ENCODE measurements around the gene LRRC4C.

Gene LRRC4C

GRCh38 chr11:41399323-41399722, 60.1 kb downstream of the LRRC4C start:
- no peak for ATAC-seq (replicated peaks)
- no peak for DNase-seq
- no peaks in the 10 kb centered on the region for H3K4me1 Mint-ChIP-seq
- H3K4me3 Mint-ChIP-seq, result no peak overlapping the region
- no peak overlapping the region for H3K27ac Mint-ChIP-seq
- H3K9me3 Mint-ChIP-seq, result no peaks in the 10 kb centered on the region
- H3K27me3 Mint-ChIP-seq, result no peaks in the 10 kb centered on the region
- H3K36me3 Mint-ChIP-seq, result no peaks in the 10 kb centered on the region

DNA sequence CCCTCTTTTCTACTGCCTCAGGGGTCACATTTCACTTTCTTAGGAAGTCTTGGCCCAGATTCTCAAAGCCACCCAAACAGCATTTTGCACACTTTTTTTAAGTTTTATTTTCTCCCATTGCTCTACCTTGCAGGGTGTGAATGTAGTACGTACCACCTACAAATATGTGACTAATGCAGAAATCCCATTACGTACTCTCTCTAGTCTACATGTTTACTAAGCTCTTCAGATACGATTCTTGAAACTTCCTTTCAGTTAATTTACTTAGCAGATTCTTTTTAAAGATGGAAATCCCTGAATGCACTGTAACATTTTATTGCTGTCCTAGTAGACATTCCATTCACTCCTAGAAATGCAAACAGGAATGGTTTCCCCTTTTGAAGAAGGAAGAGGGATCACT, 61.3 kb downstream of the LRRC4C start:
- Mint-ChIP-seq H3K4me3 (no peak overlapping the region), H3K36me3 (no peaks in the 10 kb centered on the region), H3K9me3 (no peaks in the 10 kb centered on the region), H3K27ac (no peak overlapping the region), H3K27me3 (no peaks in the 10 kb centered on the region), H3K4me1 (no peaks in the 10 kb centered on the region)
- DNase-seq (no peak), ATAC-seq (replicated peaks) (no peak)

- no peak for ATAC-seq (replicated peaks)
- no peaks in the 10 kb centered on the region for H3K9me3 Mint-ChIP-seq
- H3K4me1 Mint-ChIP-seq, result no peaks in the 10 kb centered on the region
- H3K27me3 Mint-ChIP-seq, result no peaks in the 10 kb centered on the region
- no peaks in the 10 kb centered on the region for H3K36me3 Mint-ChIP-seq
- DNase-seq, result no peak
- no peak overlapping the region for H3K4me3 Mint-ChIP-seq
- no peak overlapping the region for H3K27ac Mint-ChIP-seq
Observed at GRCh38 chr11:41394521-41395195, 64.8 kb downstream of the LRRC4C start.

DNA sequence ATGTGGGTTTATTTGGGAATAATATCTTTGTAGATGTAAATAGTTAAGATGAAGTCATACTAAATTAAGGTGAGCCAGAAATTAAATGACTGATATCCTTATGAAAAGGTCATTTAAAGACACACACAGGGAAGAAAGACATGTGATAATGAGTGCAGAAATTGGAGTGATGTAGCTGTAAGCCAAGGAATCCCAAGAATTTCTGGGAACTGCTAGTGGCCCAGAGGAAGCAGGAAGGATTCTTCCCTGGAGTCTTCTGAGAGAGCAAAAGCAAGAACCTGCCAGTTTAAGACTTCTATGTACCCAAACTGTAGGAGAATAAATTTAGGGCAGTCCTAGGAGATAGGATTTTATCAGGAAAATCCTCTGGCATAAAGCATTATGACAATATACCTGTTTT, 66.9 kb downstream of the LRRC4C start:
- no peak for DNase-seq
- Mint-ChIP-seq H3K36me3 (no peaks in the 10 kb centered on the region), H3K4me3 (no peak overlapping the region), H3K4me1 (no peaks in the 10 kb centered on the region), H3K27ac (no peak overlapping the region), H3K9me3 (no peaks in the 10 kb centered on the region), H3K27me3 (no peaks in the 10 kb centered on the region)
- no peak for ATAC-seq (replicated peaks)

DNA sequence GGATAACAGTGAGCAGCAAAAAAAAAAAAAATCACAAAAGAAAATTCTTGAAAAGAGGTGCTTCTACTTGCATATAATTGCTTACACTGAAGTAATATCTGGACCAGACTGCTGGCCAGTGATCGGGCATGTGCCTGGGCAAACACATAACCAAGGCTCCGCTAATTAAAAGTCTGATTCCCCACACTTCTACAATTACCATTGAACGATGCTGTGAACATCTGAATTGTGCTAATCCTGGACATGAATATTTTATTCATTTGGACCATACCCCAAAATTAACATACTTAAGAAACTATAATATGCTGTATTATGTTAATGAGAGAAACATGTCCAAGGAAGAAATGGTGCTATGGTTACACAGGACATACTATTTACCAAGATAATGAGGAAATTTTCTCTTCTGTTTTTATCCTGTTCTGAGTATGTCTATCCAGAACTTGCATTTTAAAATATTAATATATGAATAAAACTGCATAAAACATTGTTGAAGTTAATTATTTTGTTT, 69.8 kb downstream of the LRRC4C start:
- Mint-ChIP-seq H3K4me3 (no peak overlapping the region), H3K9me3 (no peaks in the 10 kb centered on the region), H3K27me3 (no peaks in the 10 kb centered on the region), H3K36me3 (no peaks in the 10 kb centered on the region), H3K4me1 (no peaks in the 10 kb centered on the region), H3K27ac (no peak overlapping the region)
- DNase-seq (no peak), ATAC-seq (replicated peaks) (no peak)

DNA sequence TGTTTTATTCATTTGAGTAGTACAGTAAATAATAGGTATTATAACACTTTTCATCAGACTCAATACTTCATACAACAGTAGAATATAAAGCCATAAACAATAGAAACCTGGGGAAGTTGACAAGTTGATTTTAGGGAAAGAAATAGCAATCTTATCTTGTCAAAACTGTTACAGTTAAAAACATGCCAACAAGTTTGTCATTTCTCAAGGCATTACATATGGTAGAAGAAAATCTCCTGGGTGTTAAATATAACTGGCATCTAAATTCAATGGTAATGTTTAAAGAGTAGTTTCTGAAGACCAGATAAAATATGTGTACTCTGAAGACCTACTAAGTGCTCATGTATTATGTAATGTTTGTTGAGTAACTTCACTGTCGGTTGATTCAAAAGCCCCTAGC, 75.1 kb downstream of the LRRC4C start:
- H3K9me3 Mint-ChIP-seq, result no peaks in the 10 kb centered on the region

DNA sequence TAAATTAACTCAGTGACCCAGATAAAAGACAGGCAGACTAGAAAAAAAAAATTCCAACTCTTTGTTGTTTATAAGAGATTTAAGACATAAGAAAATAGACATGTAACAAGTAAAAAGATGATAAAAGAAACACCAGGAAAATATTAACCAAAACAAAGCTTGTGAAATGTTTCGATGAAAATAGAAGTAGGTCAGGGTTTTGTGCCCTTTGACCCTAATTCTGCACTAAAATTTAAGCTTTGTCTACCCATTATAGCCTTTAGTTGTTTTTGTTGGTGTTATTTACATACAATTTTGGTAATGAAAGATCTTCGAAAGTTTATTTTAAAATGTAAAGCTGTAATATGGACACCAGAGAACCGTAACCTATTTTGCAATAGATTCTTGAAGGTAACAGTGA, 75.7 kb downstream of the LRRC4C start:
- H3K4me1 Mint-ChIP-seq, result no peaks in the 10 kb centered on the region
- no peak overlapping the region for H3K27ac Mint-ChIP-seq
- H3K36me3 Mint-ChIP-seq, result no peaks in the 10 kb centered on the region
- no peaks in the 10 kb centered on the region for H3K27me3 Mint-ChIP-seq
- DNase-seq, result no peak
- ATAC-seq (replicated peaks), result no peak
- no peaks in the 10 kb centered on the region for H3K9me3 Mint-ChIP-seq
- no peak overlapping the region for H3K4me3 Mint-ChIP-seq

More for the DNA sequence above, 75.1 kb downstream of the LRRC4C start:
- H3K36me3 Mint-ChIP-seq, result no peaks in the 10 kb centered on the region
- H3K4me1 Mint-ChIP-seq, result no peaks in the 10 kb centered on the region
- DNase-seq, result no peak
- H3K4me3 Mint-ChIP-seq, result no peak overlapping the region
- no peak overlapping the region for H3K27ac Mint-ChIP-seq
- no peak for ATAC-seq (replicated peaks)
- no peaks in the 10 kb centered on the region for H3K27me3 Mint-ChIP-seq

GRCh38 chr11:41382927-41383326, 76.5 kb downstream of the LRRC4C start:
- Mint-ChIP-seq H3K9me3 (no peaks in the 10 kb centered on the region), H3K27me3 (no peaks in the 10 kb centered on the region), H3K4me1 (no peaks in the 10 kb centered on the region), H3K36me3 (no peaks in the 10 kb centered on the region), H3K27ac (no peak overlapping the region), H3K4me3 (no peak overlapping the region)
- ATAC-seq (replicated peaks) (no peak), DNase-seq (no peak)

GRCh38 chr11:41379084-41379483, 80.4 kb downstream of the LRRC4C start:
- Mint-ChIP-seq H3K4me1 (no peaks in the 10 kb centered on the region), H3K4me3 (no peak overlapping the region), H3K9me3 (no peaks in the 10 kb centered on the region), H3K27me3 (no peaks in the 10 kb centered on the region), H3K27ac (no peak overlapping the region), H3K36me3 (no peaks in the 10 kb centered on the region)
- DNase-seq, result no peak
- ATAC-seq (replicated peaks), result no peak

- Mint-ChIP-seq H3K4me3 (no peak overlapping the region), H3K27ac (no peak overlapping the region), H3K27me3 (no peaks in the 10 kb centered on the region), H3K9me3 (no peaks in the 10 kb centered on the region), H3K36me3 (no peaks in the 10 kb centered on the region), H3K4me1 (no peaks in the 10 kb centered on the region)
- no peak for ATAC-seq (replicated peaks)
- no peak for DNase-seq
Observed at GRCh38 chr11:41377709-41378394, 81.6 kb downstream of the LRRC4C start.

GRCh38 chr11:41351825-41352224, 107.6 kb downstream of the LRRC4C start:
- DNase-seq, result no peak
- H3K4me1 Mint-ChIP-seq, result no peaks in the 10 kb centered on the region
- H3K27ac Mint-ChIP-seq, result no peak overlapping the region
- H3K36me3 Mint-ChIP-seq, result no peaks in the 10 kb centered on the region
- peaks cover 0 to 10% of the 10 kb centered on the region in 2 donors for H3K9me3 Mint-ChIP-seq
- no peak for ATAC-seq (replicated peaks)
- H3K27me3 Mint-ChIP-seq, result no peaks in the 10 kb centered on the region
- H3K4me3 Mint-ChIP-seq, result no peak overlapping the region

DNA sequence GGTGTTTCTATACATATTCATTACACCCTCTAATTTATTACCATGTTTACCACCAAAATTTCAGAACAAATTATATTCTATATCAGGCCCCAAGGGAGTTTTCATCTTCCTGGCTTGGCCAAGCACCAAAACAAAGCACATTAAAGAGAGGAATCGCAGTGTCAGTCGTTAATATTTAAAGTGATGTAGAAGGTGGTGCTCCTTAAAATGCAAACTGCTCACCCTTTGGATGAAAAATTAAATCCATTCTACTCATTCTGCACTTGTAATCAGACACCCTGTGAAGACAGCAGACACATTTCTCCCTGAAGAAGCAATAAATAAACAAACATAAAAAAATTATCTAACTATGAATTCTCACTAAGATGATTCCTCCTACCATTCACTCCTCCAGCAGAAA, 113.4 kb downstream of the LRRC4C start:
- H3K27ac Mint-ChIP-seq, result no peak overlapping the region
- H3K27me3 Mint-ChIP-seq, result no peaks in the 10 kb centered on the region
- DNase-seq, result no peak
- no peak overlapping the region for H3K4me3 Mint-ChIP-seq
- H3K9me3 Mint-ChIP-seq, result peaks cover 0 to 5% of the 10 kb centered on the region in 2 donors
- ATAC-seq (replicated peaks), result no peak
- no peaks in the 10 kb centered on the region for H3K36me3 Mint-ChIP-seq
- no peaks in the 10 kb centered on the region for H3K4me1 Mint-ChIP-seq

DNA sequence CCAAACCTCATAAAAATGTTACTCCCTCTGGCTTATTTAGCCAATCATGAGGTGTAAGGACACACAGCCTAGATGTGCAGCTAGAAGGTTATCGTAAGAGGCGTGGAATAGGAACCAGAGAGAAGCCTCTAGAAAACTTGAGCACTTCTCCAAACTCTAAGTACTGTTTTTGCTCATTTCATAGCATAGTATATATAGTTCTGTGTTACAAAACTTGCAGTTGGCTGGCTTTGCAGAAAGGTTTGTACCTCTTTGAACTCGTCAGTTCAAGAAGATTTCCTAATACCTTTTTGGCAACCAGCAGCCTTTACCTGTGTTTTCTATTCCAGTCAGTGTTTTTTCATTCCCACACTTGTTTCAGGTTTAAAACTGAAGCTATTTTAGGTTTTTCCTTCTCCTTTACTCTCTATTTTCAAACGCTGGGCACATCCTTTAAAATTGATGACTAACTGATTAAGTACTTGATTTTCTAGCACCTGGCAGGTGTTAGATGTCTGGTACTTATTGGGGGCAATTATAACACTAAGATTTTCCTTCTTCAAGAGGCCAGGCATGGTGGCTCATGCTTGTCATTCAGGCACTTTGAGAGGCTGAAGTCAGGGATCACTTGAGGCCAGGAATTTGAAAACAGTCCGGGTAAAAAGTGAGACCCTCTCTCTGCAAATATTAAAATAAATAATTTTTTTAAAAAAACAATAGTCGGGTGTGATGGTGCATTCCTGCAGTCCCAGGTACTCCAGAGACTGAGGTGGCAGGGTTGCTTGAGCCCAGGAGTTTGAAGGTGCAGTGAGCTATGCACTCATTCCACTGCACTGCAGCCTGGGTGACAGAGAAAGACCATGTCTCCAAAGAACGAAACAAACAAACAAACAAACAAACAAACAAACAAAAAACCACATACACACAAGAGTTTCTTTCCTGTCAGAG, 125.2 kb downstream of the LRRC4C start:
- no peak for ATAC-seq (replicated peaks)
- H3K27ac Mint-ChIP-seq, result no peak overlapping the region
- no peak for DNase-seq
- no peak overlapping the region for H3K4me3 Mint-ChIP-seq
- no peaks in the 10 kb centered on the region for H3K4me1 Mint-ChIP-seq
- no peaks in the 10 kb centered on the region for H3K36me3 Mint-ChIP-seq
- H3K9me3 Mint-ChIP-seq, result peaks cover 1 to 8% of the 10 kb centered on the region in 2 donors
- H3K27me3 Mint-ChIP-seq, result no peaks in the 10 kb centered on the region

DNA sequence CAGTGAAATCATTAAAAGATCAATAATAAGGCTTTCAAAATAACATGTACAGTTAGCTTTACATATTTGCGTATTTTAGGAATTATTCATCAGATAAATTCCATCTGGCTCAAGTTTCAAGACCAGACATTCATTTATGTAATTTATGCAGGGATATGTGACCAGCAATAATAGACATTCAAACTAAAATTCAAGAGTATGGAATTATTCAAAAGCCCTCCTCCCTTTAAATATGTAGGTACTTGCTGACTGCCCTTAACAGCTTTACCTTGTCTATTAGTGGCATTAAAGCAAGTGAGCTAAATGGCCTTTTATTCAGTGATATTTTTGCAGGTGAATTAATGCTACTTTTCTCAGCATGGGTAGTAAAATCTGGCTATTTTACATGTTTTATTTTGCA, 126.1 kb downstream of the LRRC4C start:
- Mint-ChIP-seq H3K9me3 (peaks cover 1 to 7% of the 10 kb centered on the region in 2 donors), H3K4me3 (no peak overlapping the region), H3K27me3 (no peaks in the 10 kb centered on the region), H3K36me3 (no peaks in the 10 kb centered on the region), H3K4me1 (no peaks in the 10 kb centered on the region), H3K27ac (no peak overlapping the region)
- DNase-seq, result no peak
- ATAC-seq (replicated peaks), result no peak
